K562 (cell line): ENCODE measurements around the gene ACOT7.

Experiments
- CBX3 ChIP-seq, 2 experiments: IDR thresholded peaks; 1 replicate in 1 of 2; 2 replicates in 1 of 2; pipeline ENCODE4 v1.6.1; 2012; ENCODE audit warnings: inconsistent platforms in 2 of 2, low read length in 2 of 2, borderline replicate concordance in 1 of 2, control low read depth in 1 of 2
- CTCF ChIP-seq, 3 experiments: IDR thresholded peaks in 2 of 3; conservative IDR thresholded peaks in 1 of 3; 2 replicates each; pipeline ENCODE4 v1.5.1; 2011 to 2012; ENCODE audit warnings: low read length in 3 of 3, mild to moderate bottlenecking in 3 of 3, control low read depth in 2 of 3, improper control_type of control experiment in 1 of 3, inconsistent platforms in 1 of 3, low read depth in 1 of 3, mixed read lengths in 1 of 3, moderate library complexity in 1 of 3; ENCODE audit not compliant: insufficient read depth in 2 of 3
- EP300 ChIP-seq: IDR thresholded peaks from 2 replicates; pipeline ENCODE4 v1.6.1; 2012; ENCODE audit warnings: low read length, improper control_type of control experiment
- GABPA ChIP-seq: fragments of 200-800 bp; sonication (Bioruptor generic); conservative IDR thresholded peaks from 2 replicates; pipeline ENCODE4 v1.6.1; 2016; ENCODE audit warnings: low read depth, missing genetic modification characterization, missing compliant biosample characterization
- HDAC2 ChIP-seq: fragments of 450-650 bp; IDR thresholded peaks from 2 replicates; pipeline ENCODE4 v1.6.1; 2016; ENCODE audit warnings: mild to moderate bottlenecking
- KLF13 ChIP-seq: fragments of 450-650 bp; IDR thresholded peaks from 2 replicates; pipeline ENCODE4 v1.6.1; 2016; ENCODE audit warnings: missing genetic modification characterization, low read depth, mild to moderate bottlenecking, missing compliant biosample characterization, moderate library complexity, borderline replicate concordance
- MEF2D ChIP-seq: conservative IDR thresholded peaks from 2 replicates; pipeline ENCODE4 v1.6.1; 2016; ENCODE audit warnings: low read depth, missing genetic modification characterization, missing compliant biosample characterization
- NR2C1 ChIP-seq, 2 experiments: fragments of 450-650 bp; IDR thresholded peaks; 2 replicates each; pipeline ENCODE4 v1.6.1; 2017; ENCODE audit warnings: mild to moderate bottlenecking in 2 of 2, antibody characterized with exemption in 1 of 2, inconsistent platforms in 1 of 2, missing compliant biosample characterization in 1 of 2, missing genetic modification characterization in 1 of 2
- PML ChIP-seq: IDR thresholded peaks from 2 replicates; pipeline ENCODE4 v1.6.1; 2012; ENCODE audit warnings: low read length, inconsistent platforms
- SREBF2 ChIP-seq: sonication (generic); formaldehyde crosslinking; IDR thresholded peaks from 2 replicates; pipeline ENCODE4 v1.4.0; 2020; ENCODE audit warnings: mild to moderate bottlenecking, missing genetic modification reagents

- TF ChIP-seq EP300 (no peak), HDAC2 (no peak), GABPA (no peak), CTCF (IDR thresholded peaks at IDR 0.05 in 2 of 3, conservative IDR thresholded peaks at IDR 0.05 in 1 of 3; ENCODE audit: insufficient read depth in 2 of 3, low read depth in 1 of 3, low read length in 3 of 3) (no peak), MEF2D (no peak), PML (no peak), SREBF2 (CRISPR knock-in tag) (no peak), NR2C1 (IDR thresholded peaks at IDR 0.05) (no peak), NR2C1 (tag; IDR thresholded peaks at IDR 0.05) (no peak), CBX3 (IDR thresholded peaks at IDR 0.05; ENCODE audit: borderline replicate concordance in 1 of 2, low read length in 2 of 2) (no peak), KLF13 (tag) (no peak)
Measured at GRCh38 chr1:6248161-6248776, 145.3 kb downstream of the ACOT7 start.
